HS-5 (cell line): ENCODE measurements around the gene KCNB1.
A peak's percentile ranks its signal among the peaks of the same experiment; 100 is the strongest.

Experiments used
- DNase-seq: peaks from one replicate; pipeline ENCODE4 v3.0.0-alpha.2; 2012; ENCODE audit warnings: low read depth

KCNB1 gene

DNA sequence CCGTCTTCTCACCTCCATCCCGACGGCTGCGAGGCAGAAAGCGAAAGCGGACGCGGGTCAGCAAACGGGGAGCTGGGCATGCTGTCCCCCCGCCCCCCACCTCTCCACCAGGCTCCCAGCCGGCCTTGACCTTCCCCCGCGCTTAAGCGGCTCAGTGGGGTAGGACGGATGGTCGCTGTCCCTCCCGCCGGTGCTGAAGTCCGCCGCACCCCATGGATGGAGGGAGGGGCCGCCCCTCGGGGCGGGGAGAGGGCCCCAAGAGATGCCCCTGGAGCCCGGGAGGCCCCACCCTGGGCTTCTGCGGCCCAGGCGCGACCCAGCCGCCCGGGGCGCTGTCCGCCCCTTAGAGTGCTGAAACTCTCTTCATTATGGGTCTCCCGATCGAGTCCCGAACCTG lies at the start of gene KCNB1:
Gene KCNB1 (minus strand): TSS at position 48 of the 397 bp plus-strand sequence. CDS start 188 bp downstream, outside the sequence.
- DNase-seq = no peak

GRCh38 chr20:49529470-49529869 lies 47.0 kb upstream of the KCNB1 start:
- no peak for DNase-seq

- DNase-seq = no peak
These were observed 44.1 kb upstream of the KCNB1 start for GRCh38 chr20:49526568-49526967.

GRCh38 chr20:49526056-49526455 lies 43.6 kb upstream of the KCNB1 start:
- no peak for DNase-seq

- DNase-seq = no peak
These were observed 41.4 kb upstream of the KCNB1 start for GRCh38 chr20:49523767-49524360.

- no peak for DNase-seq
These were observed 38.9 kb upstream of the KCNB1 start for GRCh38 chr20:49521356-49521755.

DNA sequence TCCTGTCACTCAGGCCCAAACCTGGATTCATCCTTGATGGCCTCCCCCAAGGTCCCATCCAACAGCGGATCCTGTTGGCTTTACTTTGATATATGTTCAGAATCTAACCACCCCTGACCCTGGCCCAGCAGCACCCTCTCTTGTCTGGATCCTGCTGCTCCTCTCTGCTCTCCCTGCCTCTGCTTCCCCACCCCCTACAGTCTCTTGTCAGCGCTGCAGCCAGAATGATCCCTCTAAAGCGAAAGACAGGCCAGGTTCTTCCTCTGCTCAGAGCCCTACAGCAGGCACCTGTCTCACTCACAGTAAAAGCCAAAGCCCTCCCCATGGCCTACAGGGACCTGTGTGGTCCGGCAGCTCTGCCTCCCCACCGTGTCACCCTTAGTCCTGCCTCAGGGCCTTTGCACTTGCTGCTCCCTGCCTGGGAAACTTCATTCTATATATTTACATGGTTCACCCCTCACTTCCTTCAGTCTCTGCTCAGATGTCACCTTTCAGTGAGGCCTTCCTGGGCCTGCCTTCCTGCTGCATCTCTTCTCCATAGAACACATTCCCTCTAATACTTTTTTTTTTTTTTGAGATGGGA lies 37.4 kb upstream of the KCNB1 start:
- DNase-seq = no peak

DNA sequence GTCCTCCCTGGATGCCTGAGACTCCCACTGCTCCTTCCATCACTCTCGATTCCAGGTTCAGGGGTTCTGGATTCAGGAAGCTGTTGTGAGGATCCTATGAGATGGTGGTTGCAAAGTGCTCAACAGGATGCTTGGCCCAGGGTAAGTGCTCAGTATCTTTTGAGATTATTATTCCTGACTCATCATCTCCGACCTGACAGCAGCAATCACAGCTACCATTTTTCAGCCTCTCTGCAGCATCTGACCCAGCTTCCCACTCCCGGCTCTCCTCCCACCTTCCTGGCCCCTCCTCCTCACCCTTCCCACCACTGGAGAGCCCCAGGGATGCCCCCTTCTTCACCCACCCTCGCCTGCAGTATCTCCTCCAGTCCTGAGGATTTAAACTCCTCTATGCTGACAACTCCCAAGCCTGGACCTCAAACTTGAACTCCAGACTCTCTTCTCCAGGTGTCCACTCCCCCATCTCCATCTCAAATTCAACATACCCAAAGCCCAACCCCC lies 36.8 kb upstream of the KCNB1 start:
- no peak for DNase-seq

DNA sequence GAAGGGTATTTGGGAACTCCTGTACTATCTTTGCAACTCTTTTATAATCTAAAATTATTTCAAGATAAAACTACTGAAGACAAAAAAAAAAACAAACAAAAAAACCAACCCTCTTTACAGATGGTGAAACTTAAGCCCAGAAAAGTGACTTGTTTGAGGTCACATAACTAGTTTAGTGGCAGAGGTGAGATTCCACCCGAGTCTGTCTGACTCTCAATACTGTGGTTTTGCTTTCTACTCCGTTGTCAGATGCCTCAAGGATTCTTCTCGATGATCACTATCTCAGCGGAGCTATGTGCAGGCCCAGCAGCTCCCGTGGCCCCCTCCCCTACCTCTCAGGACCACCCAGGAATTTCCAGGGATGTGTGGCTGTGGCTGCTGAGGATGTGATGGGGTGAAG lies 36.1 kb upstream of the KCNB1 start:
- no peak for DNase-seq

- no peak for DNase-seq
These were observed 35.3 kb upstream of the KCNB1 start for GRCh38 chr20:49517805-49518100.

- DNase-seq = no peak
These were observed 34.7 kb upstream of the KCNB1 start for GRCh38 chr20:49516916-49517804.

GRCh38 chr20:49515586-49515985 lies 33.1 kb upstream of the KCNB1 start:
- no peak for DNase-seq

DNA sequence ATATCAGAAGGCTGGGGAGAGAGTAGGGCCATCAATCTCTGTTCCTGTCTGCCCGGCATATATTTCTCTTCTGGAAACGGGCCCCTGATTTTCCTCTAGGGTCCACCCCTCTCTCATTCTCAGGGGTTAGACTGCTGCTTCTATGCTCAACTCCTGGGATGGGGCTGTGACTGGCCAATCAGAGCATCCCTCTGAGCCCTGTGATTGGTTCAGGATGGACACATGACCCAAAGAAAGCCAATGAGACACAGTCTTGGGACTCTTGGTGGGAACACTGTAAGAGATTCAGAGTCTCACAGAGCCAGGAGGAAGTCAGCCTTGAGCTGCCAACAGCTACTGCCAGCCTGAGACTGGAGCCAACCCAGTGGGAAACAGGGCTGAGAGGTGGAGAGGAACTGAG lies 31.0 kb upstream of the KCNB1 start:
- no peak for DNase-seq

GRCh38 chr20:49513009-49513408 lies 30.5 kb upstream of the KCNB1 start:
- DNase-seq = no peak

DNA sequence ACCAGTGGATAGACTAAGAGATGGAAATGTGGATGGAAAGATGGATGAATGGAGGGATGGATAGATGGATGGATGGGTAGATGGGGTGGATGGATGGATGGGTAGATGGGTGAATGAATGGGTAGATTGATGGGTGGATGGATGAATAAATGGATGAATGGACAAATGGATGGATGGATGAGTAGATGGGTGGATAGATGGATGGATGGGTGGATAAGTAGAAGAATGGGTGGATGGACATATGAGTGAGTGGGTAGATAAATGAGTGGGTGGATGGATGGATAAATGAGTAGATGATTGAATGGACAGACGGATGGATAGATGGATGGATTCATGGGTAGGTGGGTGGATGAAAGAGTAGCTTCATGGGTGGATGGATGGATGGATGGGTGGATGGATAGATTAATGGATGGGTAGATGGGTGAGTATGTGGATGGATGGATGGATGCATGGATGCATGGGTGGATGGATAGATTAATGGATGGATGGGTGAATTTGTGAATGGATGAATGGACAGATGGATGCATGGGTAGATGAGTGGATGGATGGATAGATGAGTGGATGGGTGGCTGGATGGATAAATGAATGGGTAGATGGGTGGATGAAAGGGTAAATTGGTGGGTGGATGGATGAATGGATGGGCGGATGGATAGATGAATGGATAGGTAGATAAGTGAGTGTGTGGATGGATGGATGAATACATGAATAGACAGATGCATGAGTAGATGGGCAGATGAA lies 29.5 kb upstream of the KCNB1 start:
- no peak for DNase-seq

GRCh38 chr20:49510562-49511122 lies 28.2 kb upstream of the KCNB1 start:
- DNase-seq = peak; percentile 99

DNA sequence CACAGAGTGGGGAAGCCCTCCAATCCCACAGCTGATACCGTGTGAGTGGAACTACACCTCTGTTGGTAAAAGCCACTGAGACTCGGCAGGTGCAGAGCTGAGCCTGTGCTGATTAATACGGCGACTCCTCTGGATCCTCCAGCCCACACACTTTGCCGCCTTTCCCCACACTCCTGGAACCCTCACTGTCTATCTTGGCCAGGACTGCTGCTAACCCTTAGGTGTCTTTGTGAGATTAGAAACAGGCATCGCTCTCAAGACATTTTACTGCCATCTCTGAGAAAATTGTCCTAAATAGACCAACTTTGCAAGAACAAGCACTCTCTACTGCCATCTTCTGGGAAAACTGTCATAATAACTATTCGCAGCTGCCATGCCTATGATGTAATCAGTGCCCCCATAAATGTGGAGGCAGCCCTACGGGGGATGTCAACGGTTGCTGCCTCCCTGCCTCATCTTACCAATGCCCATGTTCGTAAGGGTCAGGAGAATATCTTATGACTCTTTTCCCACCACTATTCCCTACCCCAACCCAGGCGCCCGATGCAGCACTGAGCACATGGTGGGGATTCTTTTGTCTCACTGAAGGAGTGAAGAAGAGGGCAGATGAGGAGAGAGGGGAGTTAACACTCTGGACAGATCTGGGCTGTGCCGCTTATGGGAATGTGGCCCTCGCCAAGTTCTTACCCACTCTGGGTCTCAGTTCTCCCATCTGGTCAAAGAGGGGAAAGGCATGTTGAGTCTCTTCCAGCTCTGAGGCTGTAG lies 26.1 kb upstream of the KCNB1 start:
- peak; percentile 75 for DNase-seq

GRCh38 chr20:49507741-49508434 lies 25.4 kb upstream of the KCNB1 start:
- no peak for DNase-seq

DNA sequence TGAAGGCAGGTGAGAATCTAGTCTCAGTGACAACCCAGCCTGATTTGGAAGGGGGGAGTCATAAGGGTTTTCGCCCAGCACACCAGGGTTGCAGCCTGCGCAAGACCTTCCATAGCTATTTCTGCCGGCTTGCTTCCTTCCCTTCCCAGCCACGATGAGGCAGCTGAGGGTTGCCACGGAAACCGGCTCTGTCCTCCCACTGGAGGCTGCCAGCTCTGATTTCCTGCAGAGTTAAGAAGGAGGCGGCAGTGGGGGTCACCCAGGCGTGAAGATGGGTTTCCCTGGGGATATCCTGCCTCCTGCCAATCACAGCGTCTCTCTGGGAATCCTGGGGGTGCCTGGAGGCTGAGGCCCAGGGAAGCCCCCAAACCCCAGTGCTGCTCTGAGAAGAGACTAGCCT lies 23.1 kb upstream of the KCNB1 start:
- peak; percentile 51 for DNase-seq

DNA sequence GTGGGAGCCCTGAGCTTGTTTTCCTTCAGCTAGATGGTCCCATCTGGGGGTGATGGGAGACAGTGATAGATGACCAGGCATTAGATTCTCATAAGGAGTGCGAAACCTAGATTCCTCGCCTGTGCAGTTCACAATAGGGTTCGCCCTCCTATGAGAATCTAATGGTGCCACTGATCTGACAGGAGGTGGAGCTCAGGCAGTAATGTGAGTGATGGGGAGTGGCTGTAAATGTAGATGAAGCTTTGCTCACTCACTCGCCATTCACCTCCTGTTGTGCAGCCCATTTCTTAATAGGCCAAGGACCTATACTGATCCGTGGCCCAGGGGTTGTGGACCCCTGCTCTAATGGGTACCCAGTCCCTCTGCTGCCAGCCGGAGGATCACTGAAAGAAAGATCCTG lies 20.7 kb upstream of the KCNB1 start:
- DNase-seq = no peak

- no peak for DNase-seq
These were observed 19.4 kb upstream of the KCNB1 start for GRCh38 chr20:49501917-49502316.
